NCI-H524 treated with DMSO at 0.1 percent for 48 hours (cell line): ENCODE data around the gene HINT3.
"Not testable (repeated sequence)": the region's sequence is repeated elsewhere in the genome, so short reads cannot be mapped to it uniquely, and the experiment has no call there.

Experiments used
- DNase-seq: peaks from one replicate; lab custom pipeline; 2025; lab: John Stamatoyannopoulos, UW

The HINT3 gene

DNA sequence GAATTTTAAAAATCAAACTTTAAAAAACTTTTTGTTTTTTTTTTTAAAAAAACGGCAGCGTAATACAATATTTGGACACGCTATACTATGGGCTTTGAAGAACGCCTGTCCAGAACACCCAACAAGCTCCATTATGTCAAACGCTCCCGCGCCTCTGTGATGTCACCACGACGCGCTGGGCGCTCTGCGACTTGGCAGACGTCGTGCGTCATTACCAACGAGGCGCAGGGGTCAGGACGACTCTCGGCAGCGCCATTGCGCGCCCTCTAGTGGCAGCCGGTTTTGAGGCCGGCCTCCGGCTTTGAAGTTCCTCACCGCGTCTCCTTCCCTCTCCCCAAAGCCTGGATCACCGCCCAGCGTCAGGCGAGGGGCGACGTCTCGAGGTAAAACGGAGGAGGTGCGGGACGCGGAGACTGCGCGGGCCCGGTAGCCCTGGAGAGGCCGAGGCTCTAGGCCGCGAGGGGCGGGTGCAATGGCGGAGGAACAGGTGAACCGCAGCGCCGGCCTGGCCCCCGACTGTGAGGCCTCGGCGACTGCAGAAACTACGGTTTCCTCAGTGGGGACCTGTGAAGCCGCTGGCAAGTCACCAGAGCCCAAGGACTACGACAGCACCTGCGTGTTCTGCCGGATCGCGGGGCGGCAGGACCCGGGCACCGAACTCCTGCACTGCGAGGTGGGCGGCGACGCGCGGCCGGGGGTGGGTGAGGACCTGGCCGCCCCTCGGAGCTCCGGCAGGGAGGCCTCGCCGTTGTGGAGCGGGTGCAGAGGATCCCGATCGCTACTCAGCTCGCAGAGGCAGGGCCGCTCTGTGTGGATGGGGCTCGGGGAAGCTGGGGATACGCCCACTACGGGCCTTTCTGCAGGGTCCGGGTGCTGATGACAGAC is at the start of gene HINT3:
TSS of gene HINT3 (plus strand) at position 265 of the 885 bp plus-strand sequence. CDS start at position 473, 208 bp downstream.
- peak; percentile 92 for DNase-seq

DNA sequence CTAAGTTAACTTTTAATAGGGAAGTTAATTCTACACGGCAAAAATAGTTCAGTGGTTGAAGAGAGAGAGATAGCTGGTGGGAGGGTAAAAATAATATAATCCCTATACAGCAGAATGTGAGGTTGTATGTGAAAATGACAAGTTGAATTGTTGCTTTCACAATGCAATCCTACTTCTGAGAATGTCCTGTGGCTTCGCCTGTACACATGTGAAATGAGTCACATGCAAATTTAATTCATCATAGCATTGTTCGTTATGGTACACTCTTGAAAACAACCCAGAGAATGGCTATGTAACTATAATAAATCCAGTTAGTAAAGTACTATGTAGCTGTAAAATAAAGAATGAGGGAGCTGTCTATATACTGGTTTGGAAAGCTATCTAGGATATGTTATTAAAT is 46.0 kb upstream of the HINT3 start:
- no peak for DNase-seq

DNA sequence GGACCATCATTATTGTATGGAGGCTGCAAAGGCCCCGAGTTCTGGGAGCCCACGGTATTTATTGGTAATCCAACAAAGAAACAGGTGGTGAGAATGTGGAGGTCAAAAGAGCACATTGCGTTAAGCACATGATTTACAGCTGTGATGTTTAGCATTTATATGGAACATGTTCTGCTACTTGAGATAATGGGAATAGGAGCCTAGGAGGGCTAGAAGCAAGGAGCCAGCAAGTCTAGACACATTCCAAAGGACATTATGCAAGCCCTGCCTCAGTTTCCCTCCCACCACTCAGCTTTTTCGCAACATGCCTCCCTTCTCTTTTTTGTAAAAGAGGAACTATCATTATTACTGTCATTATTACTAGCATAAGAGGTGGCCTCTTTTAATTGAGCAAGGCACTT is 45.5 kb upstream of the HINT3 start:
- DNase-seq: peak; percentile 49

DNA sequence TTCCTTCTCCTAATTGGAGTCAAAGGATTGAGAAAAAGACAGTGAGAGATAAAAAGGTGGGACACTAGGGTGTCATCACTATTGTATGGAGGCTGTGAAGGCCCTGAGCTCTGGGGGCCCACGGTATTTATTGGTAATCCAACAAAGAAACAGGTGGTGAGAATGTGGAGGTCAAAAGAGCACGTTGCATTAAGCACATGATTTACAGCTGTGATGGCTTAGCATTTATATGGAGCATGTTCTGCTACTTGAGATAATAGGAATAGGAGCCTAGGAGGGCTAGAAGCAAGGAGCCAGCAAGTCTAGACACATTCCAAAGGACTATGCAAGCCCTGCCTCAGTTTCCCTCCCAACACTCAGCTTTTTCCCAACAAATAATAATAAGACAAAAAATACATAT is 44.1 kb upstream of the HINT3 start:
- DNase-seq: peak; percentile 26

DNA sequence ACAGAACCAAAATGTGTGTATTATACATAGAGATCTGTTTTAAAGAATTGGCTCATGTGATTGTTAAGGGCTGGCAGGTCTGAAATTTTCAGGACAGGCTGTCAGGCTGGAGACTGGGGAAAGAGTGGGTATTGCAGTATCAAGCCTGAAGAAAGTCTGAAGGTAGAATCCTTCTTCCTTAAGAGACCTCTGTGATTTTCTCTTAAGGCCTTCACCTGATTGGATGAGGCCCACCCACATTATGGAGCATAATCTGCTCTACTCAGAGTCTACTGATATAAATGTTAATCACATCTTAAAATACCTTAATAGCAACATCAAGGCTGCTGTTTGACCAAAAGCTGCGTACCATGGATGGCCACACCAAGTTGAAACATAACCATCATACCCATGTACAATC is 43.4 kb upstream of the HINT3 start:
- DNase-seq: no peak

DNA sequence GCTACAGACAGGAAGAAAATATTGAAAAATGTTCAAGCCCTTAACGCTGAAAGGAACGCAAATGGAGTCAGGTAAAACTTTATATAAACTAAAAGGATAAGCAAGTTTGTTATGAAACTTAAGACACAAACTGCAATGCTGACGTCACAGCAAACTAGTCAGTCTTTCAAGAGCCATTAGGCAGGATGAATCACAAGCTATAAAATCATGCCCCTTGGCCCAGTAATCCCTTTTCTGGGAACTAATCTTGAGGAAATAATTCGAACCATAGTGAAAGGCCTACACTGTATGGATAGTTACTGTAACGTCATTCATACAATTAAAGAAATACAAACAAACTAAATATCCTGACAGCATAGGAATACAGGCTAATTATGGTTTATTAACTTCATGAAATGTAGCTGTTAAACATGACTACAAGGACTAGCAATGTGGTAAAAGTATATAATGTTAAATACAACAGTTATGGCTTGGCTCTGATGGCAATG is 42.7 kb upstream of the HINT3 start:
- no peak for DNase-seq

DNA sequence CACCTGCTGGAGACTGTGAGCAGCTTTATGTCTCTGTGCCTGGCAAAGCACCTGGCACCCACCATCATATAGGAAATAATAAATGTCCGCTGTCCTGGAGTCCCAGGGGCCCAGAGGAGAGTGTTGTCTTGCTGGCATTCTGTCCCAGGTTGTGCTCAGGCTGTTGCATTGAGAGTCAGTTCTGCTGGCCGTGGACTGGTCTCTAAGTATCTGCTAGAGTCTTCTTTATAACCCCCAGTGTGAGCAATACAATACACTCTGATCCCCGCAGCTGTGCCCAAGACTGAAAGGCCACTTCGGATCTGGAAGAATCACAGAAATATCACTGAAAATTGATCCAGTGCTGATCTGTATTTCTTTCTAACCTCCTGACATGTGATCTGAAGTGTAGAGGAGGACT is 38.3 kb upstream of the HINT3 start:
- no peak for DNase-seq

DNA sequence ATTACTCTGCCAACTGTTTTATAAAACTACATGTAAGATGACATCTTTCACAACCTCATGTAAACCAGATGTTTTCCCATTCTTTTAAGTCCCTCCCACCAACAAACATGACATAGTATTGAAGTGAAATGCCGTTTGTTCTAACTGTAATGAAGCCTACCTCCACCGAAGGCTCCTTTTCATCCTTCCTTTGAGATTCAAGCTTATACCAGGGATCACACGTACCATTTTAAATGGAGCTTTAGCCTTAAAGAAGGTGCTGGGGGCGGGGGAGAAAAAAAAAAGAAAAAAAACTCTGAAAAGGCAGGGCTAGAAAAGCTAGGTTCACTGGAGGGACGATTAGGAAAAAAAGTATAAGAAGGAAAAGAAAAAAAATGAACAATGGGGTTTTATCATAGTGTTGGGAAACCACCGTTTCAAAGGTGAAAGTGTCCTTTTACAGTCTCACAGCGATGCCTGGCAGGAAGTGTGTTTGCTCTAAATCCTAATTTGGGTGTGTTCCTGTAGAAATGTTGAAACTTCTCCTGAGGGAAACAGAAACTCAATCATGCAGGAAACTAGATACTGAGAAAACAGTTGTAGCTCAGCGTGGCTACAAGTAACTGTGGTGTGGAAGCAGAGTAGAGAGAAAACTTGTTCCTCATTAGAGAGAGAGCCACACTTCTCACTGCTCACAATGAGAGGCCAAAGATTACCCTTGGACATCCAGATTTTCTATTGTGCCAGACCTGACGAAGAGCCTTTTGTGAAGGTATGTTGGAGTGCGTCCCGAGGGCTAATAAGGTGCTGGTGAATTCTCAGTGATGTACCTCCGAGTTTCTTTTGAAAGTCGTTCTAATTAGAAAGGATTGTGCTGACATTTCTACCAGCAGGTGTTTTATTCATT is 37.6 kb upstream of the HINT3 start:
- DNase-seq: no peak

DNA sequence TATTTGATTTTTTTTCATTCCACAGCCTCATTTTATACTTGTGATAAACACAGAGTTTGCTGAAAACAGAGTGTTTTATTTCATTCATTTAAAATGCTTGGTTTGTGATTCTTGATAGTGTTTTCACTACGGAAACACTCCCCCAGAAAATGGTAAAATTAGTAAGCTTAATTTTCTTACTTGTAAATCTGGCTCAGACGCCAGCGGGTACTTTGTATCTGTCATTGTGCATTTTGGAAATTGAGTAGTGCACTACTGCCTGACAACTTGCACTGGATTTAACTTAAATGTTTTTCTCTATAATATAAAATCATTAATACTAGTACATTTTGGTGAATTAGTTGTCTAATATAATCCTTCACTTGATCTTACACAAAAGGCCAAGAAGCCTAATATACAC is 37.0 kb upstream of the HINT3 start:
- no peak for DNase-seq

DNA sequence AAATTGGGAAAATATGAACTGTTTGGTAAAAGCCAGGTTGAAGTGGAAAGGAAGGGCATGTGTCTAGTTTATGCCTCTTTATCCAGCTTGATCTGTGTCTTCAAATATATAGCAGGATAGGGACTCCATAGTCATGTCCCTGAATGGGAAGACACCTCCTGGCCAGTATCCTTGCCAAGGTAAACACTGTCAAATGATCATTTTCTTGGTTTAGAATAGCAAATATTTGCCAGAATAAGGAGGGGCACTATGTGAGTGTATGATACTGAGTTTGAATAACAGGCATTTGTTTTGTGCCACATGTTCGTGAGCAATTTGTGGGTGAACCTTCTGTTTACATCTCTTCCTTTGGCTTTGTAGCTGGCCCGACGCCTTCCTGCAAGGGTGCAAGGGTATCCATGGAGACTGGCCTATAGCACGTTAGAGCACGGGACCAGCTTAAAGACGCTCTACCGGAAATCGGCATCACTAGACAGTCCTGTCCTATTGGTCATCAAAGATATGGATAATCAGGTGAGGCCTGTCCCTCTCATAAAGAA is 34.2 kb upstream of the HINT3 start:
- DNase-seq: no peak

DNA sequence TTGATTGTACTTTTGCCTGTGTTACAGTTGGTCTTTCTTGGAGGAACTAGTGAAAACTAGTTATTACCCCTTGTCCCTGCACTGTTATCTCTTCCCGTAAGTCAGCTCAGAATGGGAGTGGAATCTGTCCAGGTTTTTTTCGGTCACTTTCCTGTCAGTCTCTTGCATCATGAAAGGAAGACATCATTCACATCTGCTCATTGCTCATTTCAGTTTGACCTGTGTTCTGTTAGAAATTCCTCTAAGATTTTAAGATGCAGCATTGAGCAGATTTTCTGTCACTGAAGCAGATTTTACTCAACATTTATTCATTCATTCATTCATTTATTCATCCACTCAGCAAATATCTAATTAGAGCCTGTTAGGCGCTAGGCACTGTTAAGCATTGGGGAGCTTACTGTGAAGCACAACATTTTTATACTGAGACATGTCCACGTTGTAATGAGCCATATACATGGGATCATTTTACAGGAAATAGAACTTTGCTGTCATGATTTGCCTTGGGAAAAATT is 33.1 kb upstream of the HINT3 start:
- no peak for DNase-seq

DNA sequence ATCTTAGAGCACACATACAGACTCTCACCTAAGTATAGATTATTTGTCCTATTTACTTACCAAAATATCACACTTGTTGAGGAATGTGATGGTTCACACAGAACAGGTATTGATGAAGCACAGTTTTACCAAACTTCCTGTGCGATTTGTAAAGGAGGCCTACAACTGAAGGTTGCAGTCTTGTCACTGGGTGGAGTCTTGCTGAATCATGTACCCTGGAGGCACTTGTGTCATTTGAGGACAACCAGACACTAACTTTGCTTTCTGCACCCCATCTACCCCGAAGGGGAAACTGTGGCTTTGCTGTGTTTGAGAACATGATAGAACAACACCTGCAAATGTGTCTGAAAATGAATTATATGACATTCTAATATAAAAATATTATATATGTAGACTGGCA is 32.4 kb upstream of the HINT3 start:
- no peak for DNase-seq

DNA sequence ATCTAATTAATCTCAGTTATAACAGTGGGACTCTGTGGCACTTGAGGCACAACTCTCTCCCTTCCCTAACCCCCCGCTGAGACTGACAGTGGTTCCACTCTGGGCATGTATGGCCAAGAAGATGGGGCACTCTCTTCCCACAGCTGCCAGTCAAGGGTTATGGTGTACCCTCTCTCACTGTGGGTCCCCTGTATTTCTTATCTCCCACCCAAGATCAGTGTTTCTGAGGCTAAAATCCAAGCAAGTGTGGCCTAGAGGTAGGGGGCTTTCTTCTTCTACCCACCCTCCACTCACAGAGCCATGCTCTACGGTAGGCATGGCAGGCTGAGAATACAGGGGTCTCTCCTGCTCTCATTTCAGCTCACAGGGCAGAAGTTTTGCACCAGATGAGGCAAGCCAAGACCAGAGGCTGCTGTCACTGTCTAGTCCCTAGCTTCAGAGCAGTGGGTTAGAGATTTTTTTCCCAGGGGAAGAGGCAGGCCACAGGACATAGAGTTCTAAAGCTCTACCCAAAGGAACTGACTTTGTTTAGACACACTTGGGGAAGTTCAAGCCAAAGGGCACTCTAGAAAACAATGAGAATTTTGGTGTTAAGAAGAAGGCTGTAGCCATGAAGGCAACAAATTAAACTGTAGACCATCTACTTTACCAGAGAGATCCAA is 31.7 kb upstream of the HINT3 start:
- DNase-seq: no peak

DNA sequence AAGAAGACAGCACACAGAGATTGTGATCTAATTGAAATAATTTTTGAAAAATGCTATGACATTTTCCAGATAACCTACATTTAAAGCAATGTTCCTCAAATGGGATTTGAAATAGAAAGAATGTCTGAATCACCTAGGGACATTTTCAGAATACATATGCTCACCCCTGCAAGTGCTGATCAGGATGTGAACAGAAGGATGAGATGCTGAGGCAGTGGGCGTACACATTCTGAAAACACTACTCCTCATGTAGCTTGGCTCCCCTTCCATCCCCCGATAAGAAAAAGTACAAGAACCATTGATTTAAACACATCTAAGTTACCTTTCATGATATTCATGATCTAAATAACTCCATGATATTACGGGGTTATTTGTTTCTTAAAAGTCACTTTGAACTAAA is 29.9 kb upstream of the HINT3 start:
- DNase-seq: no peak

DNA sequence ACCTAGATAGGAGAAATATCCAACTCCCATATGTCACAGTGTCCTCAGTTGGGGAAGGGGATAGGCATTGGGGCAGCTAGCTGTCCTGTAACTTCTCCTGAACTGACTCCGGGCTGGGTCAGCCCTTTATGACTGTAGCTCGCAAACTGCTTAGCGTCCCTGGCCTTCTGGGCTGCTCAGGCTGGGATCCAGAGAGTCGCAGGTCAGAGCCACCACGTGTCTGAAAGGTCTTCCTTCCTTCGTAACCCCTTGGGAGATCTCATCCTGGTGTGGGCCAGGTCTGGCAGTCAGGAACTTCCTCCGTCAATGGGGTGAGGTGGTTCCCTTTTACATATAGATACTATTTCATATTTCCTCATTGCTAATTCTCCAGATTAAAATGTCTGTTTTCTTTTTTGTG is 28.8 kb upstream of the HINT3 start:
- no peak for DNase-seq

DNA sequence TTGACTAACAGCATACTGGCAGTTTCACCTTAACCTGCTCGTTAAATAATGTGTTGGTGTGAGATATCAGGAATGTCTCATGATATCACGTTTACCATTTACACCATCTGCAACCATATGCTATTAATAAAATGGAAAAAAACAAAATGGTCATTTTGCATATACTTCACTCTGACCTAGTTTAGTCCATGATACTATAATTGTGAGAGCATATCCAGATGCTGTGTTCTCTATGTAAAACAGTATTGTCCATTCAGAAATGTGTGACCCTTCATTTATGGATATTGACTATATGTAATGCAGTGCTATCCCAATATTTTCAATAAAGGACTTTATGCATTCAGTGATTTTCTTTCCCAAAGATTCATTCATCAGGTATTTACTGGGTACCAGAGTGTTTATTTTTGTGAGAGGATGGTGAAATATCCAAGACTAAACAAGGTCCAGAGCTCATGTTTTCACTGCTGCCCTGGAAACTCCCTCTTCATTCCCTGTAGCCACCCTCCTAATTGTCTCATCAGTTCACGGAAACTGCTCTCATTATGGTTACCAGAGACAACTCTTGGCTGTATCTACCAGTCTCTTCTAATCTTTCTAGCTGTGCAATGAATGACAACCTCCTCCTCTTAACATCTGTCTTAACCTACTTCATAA is 25.7 kb upstream of the HINT3 start:
- no peak for DNase-seq

DNA sequence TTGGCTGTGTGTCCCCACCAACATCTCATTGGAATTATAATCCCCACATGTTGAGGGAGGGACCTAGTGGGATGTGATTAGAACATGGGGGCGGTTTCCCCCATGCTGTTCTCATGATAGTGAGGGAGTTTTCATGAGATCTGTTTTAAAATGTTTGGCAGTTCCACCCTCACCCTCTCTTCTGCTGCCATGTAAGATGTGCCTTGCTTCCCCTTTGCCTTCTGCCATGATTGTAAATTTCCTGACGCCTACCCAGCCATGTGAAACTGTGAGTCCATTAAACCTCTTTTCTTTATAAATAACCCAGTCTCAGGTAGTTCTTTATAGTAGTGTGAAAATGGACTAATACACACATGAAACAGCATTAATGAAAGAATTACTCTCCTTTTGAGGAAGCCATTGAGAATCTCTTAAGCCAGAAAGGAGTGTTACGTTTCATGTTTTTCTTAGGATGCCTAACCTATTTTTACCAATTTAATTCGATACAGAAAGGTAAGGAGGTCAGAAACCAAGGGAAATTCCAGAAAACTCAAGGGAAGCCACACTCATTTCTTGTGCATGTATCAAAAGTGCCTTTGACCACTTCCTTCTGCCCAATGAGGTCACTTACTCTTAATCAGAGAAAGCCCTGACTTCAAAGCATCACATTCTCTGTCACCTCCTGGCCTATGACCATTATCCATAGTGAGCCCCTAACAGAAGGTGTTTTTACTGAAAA is 24.7 kb upstream of the HINT3 start:
- DNase-seq: no peak

DNA sequence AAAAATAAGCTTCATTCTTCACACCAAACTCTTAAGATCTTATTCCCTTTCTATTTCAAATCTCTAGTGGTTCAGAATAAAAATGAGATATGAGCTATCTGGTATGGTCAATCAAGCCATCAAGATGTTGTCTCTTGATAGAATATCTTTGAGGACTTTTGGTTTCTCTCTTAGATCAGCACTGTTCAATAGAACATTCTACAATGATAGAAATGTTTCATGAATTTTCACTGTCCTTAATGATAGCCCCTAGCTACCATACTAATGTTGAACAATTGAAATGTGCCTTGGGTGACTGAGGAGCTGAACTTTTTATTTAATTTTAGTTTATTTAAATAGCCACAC is 24.1 kb upstream of the HINT3 start:
- no peak for DNase-seq

DNA sequence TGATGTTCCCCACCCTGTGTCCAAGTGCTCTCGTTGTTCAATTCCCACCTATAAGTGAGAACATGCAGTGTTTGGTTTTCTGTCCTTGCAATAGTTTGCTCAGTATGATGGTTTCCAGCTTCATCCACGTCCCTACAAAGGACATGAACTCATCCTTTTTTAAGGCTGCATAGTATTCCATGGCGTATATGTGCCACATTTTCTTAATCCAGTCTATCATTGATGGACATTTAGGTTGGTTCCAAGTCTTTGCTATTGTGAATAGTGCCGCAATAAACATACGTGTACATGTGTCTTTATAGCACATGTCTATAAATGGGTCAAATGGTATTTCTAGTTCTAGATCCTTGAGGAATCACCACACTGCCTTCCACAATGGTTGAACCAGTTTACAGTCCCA is 21.1 kb upstream of the HINT3 start:
- DNase-seq: not testable (repeated sequence)

DNA sequence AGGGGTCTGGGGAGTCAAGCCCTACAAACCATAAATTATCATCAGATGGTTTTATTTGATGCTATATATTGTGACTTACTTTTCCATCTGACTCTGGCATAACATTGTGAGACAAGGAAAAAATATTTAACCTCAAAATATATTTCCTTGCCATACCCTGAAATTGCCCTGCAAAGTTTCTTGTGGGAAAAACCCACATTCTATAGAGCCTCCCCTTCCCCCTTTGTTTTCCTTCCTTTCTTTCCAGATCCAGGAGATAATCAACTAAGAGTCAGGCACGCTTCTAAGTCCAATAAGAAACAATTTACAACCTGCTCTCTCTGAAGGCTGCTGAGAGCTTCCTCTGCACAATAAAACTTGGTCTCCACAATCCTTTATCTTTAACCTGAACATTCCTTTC is 17.5 kb upstream of the HINT3 start:
- DNase-seq: no peak

DNA sequence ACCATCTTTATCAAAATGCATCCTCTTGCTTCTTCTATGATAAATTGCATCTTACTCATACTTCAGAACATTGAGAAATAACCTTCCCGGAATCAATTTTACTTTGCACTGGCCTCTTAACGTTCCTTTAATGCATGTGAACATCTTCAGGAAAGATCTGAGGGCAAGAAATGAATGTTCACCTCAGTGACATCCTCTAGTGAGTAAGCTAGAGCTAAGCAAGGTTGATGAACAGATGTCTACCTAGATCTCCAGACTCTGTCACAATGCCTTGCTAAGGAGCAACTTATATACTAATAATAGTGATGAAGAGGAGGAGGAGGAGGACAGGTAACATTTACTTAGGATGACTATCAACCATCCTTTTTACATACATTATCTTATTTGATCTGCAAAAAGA is 16.8 kb upstream of the HINT3 start:
- DNase-seq: no peak
